Stimulated activated CD4-positive, alpha-beta T cell treated with anti-CD3 and anti-CD28 coated beads, Interleukin-4, amount 100 ng/mL, for 1 hour (primary cell): Measurements from ENCODE around the gene ZNF668.

ENCODE experiments used
- DNase-seq: peaks from one replicate; pipeline ENCODE4 v3.0.0-alpha.2; 2020

ZNF668 gene

DNA sequence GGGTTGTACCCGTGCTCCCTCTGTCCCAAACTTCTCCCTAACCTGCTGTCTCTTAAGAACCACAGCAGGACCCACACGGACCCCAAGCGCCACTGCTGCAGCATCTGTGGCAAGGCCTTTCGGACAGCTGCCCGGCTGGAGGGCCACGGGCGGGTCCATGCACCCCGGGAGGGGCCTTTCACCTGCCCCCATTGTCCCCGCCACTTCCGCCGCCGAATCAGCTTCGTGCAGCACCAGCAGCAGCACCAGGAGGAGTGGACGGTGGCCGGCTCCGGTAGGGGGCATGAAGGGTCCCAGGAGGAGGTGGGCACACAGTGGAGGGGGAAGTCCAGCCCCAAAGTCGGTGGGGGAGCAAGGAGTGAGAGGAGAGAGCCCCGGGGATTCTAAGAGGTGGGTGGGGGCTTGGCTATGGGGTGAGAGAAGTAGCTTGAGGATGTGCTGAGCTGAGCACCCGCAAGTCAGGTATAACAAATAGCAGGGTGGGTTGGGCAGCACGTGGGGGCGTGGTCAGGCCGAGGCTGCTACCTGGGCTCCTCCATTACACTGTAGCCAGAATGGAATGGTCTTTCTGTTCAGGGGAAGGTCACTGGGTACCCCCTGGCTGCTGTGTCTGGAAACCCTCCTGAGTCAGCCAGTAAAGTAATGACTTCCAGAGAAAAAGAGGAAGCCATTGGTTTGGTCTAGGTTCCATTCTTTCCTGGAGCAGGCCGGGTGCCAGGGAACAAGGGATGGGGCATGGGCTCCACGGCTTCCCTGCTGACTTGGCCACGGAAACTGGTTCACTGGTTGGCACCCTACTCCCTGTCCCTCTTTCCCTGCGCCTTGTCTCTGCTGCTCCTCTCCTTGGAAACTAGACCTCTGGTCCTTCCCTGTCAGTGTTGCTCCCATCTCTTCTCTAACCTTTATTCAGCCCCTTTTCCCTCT lies 7.7 kb upstream of the ZNF668 start:
- no peak for DNase-seq

DNA sequence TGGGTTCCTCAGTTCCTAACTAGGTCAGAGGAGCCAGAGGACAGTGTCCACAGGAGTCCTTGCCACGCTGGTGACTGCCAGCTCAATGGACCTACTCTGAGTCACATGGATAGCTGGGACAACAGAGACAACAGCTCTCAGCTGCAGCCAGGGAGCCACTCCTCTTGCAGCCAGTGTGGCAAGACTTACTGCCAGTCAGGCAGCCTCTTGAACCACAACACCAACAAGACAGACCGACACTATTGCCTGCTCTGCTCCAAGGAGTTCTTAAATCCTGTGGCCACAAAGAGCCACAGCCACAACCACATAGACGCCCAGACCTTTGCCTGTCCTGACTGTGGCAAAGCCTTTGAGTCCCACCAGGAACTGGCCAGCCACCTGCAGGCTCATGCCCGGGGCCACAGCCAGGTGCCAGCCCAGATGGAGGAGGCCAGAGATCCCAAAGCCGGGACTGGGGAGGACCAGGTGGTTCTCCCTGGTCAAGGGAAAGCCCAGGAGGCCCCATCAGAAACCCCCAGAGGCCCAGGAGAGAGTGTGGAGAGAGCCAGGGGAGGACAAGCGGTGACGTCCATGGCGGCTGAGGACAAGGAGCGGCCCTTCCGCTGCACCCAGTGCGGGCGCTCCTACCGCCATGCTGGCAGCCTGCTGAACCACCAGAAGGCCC lies 6.8 kb upstream of the ZNF668 start:
- DNase-seq = no peak

DNA sequence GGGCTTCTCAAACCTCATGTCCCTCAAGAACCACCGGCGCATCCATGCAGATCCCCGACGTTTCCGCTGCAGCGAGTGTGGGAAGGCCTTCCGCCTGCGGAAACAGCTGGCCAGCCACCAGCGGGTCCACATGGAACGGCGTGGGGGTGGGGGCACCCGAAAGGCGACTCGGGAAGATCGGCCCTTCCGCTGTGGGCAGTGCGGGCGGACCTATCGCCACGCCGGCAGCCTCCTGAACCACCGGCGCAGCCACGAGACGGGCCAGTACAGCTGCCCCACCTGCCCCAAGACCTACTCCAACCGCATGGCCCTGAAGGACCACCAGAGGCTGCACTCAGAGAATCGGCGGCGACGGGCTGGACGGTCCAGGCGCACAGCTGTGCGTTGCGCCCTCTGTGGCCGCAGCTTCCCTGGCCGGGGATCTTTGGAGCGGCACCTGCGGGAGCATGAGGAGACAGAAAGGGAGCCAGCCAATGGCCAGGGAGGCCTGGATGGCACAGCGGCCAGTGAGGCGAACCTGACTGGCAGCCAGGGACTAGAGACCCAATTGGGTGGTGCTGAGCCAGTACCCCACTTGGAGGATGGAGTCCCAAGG lies 6.1 kb upstream of the ZNF668 start:
- DNase-seq = no peak

DNA sequence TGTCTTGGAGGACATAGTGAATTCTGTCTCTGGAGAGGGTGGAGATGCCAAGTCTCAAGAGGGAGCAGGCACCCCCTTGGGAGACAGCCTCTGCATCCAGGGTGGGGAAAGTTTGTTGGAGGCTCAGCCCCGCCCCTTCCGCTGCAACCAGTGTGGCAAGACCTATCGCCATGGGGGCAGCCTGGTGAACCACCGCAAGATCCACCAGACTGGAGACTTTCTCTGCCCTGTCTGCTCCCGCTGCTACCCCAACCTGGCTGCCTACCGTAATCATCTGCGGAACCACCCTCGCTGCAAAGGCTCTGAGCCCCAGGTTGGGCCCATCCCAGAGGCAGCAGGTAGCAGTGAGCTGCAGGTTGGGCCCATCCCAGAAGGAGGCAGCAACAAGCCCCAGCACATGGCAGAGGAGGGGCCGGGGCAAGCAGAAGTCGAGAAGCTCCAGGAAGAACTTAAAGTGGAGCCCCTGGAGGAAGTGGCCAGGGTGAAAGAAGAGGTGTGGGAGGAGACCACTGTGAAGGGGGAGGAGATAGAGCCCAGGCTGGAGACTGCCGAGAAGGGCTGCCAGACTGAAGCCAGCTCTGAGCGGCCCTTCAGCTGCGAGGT lies 5.4 kb upstream of the ZNF668 start:
- no peak for DNase-seq

DNA sequence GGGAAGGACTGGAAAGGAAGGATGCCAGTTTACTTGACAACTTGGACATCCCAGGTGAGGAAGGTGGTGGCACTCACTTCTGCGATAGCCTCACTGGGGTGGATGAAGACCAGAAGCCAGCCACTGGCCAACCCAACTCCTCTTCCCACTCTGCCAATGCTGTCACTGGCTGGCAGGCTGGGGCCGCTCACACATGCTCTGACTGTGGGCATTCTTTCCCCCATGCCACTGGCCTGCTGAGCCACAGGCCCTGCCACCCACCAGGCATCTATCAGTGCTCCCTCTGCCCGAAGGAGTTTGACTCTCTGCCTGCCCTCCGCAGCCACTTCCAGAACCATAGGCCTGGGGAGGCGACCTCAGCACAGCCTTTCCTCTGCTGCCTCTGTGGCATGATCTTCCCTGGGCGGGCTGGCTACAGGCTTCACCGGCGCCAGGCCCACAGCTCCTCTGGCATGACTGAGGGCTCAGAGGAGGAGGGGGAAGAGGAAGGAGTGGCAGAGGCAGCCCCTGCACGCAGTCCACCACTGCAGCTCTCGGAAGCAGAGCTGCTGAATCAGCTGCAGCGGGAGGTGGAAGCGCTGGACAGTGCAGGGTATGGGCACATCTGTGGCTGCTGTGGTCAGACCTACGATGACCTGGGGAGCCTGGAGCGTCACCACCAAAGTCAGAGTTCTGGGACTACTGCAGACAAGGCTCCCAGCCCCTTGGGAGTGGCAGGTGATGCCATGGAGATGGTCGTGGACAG lies 4.7 kb upstream of the ZNF668 start:
- no peak for DNase-seq

DNA sequence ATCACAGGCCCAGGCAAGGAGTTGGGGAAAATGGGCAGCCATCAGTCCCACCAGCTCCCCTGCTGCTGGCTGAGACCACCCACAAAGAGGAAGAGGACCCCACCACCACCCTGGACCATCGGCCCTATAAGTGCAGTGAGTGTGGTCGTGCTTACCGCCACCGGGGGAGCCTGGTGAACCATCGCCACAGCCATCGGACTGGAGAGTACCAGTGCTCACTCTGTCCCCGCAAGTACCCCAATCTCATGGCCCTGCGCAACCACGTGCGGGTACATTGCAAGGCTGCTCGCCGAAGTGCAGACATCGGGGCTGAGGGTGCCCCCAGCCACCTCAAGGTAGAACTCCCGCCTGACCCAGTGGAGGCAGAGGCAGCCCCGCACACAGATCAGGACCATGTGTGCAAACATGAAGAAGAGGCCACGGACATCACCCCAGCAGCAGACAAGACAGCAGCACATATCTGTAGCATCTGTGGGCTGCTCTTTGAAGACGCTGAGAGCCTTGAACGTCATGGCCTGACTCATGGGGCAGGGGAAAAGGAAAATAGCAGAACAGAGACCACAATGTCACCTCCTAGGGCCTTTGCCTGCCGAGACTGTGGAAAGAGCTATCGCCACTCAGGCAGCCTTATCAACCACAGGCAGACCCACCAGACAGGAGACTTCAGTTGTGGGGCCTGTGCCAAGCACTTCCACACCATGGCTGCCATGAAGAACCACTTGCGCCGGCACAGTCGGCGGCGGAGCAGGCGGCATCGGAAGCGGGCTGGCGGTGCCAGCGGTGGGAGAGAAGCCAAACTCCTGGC lies 3.8 kb upstream of the ZNF668 start:
- no peak for DNase-seq

DNA sequence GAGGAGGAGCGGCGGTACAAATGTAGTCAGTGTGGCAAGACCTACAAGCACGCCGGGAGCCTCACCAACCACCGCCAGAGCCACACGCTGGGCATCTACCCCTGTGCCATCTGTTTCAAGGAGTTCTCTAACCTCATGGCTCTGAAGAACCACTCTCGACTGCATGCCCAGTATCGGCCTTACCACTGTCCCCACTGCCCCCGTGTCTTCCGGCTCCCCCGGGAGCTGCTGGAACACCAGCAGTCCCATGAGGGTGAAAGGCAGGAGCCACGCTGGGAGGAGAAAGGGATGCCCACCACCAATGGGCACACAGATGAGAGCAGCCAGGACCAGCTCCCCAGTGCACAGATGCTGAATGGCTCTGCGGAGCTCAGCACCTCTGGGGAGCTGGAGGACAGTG lies 3.0 kb upstream of the ZNF668 start:
- no peak for DNase-seq

DNA sequence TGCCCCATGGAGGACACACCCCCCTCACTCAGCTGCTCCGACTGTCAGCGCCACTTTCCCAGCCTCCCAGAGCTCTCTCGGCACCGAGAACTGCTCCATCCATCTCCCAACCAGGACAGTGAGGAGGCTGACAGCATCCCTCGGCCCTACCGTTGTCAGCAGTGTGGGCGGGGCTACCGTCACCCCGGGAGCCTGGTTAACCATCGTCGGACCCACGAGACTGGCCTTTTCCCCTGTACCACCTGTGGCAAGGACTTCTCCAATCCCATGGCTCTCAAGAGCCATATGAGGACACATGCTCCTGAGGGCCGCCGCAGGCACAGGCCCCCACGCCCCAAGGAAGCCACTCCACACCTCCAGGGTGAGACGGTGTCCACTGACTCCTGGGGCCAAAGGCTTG lies 2.3 kb upstream of the ZNF668 start:
- no peak for DNase-seq

DNA sequence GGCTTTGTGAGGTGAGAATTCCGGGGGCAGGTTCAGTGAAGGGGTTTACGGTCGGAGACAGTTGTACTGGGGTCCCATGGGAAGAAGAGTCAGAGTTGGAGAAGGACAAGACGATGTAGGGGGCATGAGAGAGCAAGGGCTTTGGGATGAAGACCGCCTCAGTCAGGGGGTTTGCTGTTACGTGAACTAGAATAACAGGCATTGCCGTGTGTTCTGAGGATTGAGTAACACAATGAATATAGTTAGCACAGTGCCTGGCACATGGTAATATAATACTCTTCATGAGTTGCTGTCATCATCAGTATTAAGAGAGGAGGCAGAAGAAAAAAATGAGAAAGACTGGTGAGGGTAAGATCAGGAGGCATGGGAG lies 759 bp upstream of the ZNF668 start:
- DNase-seq = no peak

DNA sequence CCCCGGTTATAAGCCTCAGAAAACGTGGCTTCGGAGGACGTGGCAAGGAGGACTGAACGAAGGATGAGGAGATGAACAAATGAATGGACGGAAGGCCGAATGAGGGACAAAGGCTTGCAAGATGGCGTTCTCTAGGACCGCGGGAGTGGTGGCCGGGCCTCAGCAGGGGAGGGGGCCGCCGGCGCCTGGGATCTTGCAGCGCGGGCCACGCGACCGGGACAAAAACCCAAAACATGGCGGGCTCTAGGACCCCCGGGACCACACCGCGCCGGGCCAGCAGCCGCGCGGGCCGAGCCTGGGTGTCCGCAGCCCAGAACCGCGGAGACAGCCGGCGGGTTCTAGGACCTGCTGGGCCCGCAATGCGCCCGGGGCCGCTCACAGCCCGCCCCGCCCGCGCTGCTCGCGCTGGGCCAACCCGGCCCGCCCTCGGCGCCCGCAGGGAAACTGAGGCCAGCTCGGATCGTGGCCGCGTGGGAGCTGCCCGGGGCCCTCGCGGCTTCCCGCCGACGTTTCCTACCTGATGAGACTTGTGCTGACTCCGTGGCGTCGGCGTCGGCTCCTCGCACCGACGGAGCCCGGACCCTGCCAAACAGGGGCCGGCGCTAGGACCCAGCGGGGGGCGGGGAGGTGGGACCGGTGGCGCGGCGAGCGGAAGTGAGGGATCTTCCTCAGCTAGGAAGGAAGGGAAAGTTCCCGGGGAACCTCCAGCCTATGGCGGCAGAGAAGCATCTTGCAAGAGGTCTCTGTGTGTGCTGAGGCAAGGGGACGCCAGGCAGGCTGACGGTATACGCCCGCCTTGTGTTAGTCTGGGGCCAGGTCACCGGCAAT lies 684 bp downstream of the ZNF668 start:
- DNase-seq = peak; percentile 90

DNA sequence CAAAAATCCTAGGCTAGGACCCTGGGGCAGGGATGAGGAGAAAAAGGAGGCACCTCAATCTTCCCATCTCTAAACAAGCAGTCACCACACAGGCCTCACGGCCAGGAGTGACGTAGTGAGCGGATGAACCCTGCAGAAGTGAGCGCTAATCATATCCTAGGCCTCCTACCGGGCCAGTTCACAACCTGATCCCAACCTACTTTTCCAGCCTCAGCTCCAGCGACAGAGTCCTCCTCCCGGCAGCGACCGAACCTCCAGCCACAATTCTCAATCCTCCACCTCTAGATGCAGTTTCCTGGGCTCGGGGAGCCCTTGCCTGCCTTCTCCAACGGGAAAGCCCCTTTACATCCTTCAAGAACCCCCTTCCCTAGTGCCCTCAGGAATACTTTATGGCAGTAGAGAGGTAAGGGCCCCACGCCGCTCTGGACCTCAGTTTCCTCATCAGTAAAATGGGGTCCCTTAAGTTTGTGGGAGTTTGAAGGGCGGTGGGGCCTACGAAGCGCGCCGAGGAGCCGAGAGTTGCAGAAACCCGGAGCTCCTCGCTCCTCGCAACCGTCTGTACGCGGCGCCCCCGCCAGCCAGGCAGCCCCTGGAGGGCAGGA lies 1.4 kb downstream of the ZNF668 start:
- peak; percentile 24 for DNase-seq

DNA sequence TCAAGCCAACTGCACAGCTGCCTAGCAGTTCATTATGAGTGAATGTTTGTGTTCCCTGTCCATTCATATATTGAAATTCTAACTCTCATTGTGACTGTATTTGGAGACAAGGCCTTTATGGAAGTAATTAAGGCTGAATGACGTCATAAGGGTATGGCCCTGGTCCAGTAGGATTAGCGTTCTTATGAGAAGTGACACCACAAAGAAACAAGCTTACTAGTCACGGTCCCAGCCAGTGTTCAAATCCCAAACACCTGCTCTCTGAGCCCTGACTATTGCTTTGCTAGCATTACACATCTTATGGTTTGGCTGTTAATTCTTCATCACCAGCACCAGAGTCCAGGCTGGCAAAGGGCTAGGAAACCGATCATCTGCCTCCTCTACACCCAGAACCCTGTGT lies 2.2 kb downstream of the ZNF668 start:
- no peak for DNase-seq

DNA sequence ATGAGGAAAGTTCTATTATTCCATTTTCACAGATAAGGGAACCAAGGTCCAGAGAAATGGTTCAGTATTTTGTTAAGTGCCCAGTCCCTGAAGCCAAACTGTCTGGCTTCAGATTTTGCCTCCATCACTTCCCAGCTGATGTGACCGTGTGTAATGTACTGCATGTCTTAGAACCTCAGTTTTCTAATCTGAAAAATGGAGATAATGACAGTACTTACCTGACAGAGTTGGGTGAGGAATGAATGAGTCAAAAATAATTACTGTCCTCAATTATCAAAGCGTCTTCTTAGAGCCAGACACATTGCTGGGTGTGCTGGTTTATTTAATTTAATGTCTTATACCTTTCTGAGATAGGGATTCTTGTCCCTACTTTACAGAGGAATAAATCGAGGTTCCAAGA lies 6.7 kb downstream of the ZNF668 start:
- no peak for DNase-seq

DNA sequence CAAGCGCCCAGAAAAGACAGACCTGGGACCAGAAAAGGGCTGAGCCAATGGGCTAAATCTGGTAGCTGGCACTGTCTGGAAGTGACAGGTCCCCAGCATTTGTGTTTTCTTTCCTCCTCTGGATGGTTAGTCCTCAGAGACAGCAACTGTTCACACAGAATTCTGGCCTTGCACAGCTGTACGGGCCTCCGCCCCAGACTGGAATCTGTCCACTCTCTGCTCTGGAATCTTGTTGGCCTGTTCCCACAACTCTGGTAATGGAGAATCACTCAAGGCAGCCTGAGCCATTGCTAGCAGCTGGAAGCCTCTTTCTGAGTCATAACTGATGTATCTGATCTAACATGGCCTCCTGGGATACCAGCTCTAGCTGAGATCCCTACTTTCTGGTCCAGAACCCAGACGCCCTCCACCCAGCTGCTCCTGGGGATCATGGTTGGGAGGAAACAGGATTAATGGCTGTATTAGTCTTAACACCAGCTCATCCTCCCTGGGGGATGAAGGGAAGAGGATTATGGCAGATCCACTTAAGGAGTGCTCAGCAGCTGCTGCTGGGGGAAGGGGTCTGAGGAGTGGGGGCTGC lies 9.1 kb downstream of the ZNF668 start:
- DNase-seq = no peak

DNA sequence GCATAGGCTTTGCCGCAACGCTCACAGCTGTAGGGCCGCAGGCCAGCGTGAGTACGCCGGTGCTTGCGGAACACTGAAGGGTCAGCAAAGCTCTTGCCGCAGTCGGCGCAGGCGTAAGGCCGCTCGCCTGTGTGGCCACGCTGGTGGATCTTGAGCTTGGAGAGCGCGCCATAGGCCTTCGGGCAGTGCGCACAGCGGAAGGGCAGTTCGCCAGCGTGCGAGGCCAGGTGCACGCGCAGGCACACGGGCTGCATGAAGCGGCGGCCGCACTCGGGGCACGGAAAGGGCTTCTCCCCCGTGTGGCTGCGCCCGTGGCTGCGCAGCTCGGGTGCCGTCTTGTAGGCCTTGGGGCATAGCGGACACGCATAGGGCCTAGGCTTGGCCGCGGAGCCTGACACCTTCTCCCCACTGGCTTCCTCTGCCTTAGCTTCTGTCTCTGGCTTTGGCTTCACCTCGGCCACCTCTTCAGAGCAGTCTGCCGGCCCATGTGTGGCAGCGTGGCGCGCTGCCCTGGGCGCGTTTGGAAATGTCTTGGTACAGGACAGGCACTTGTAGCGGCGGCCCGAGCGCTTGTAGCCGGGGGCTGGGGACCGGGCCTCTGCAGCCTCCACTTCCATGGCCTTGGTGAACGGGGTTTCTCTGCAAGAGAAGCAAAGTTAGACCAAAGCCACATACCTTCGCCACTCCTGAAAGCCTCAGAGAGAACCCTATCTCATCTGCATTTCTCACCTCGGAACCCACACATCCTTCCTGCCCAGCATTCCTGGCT lies 10.0 kb downstream of the ZNF668 start:
- DNase-seq = no peak

DNA sequence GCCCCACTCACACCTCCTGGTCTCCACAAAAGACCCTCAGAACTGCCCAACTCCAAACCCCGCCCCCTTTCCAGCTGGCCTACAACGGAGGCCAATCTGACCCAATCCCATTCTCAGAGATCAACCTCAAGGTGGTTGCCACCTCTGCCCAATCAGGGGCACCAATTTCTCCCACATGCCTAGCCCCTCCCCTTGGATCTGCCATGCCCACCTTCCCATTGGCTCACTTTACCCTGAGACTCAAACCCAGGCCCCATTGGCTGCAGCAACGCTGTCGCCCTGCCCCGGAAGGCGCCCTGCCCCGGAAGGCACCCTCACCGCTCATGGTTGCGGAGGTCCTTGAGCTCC lies 10.6 kb downstream of the ZNF668 start:
- DNase-seq = no peak

DNA sequence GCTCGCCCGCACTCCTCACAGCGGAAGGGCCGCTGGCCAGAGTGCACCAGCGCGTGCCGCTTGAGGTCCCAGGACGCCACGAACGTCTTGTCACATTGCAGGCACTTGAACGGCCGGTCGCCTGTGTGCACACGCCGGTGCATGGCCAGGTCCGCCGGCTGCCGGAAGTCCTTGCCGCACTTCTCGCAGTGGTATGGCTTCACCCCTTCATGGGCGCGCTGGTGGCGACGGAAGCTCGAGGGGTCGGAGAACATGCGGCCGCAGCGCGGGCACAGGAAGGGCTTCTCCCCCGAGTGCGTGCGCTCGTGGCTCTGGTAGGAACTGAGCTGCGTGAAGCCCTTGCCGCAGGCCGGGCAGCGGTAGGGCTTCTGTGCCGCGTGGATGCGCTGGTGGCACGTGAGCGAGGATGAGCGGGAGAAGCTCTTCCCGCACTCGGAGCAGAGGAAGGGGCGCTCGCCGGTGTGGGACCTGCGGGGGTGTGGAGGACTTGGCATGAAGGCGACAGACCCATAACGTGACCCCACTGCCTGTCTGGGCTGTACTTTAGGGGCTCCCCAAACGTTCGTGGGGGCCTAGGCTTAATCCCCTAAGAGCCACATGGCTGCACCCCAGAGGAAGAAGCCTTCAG lies 12.1 kb downstream of the ZNF668 start:
- no peak for DNase-seq

DNA sequence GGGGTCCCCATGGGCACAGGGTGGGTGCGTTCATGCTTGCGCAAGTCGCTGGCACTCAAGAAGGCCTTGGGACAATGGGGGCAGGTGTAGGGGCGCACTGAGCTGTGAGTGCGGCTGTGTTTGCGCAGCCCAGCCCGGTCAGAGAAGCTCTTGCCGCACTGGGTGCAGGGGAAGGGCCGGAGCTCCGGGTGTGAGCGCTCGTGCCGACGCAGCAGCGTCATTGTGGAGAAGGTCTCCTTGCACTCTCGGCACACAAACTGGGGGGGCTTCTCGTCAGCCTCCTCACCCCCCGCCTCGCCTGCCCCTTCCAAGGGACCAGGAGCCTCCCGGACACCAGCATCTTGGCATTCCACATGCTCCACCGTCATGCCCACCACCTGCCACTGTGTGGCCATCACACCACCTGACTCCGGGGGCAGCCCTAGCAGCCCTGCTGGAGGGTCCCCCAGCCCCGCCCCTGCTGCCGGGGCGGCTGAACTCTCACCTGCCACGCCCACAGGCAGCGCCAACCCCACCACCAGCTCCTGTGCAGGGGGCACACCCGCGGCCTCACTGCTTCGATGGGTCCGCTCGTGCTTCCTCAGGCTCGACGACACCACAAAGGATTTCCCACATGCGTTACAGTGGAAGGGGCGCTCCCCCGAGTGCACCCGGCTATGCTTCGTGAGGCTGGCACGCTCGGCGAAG lies 12.8 kb downstream of the ZNF668 start:
- no peak for DNase-seq

DNA sequence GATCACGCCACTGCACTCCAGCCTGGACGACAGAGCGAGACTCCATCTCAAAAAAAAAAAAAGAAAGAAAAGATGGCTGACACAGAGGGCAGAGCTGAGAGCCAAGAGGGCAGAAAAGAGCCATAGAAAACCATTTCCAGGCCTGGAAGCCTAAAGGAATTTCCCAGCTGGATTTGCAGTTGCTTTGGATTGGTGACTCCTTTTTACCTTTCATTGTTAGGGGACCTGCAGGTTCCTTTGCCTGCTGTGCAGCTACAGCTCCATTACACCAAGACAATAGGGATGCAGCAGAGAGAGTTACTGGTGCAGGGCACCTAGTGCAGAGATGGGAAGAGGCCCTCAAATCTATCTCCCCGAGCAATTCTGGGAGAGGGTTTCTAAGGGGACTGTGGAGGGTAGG lies 18.4 kb downstream of the ZNF668 start:
- no peak for DNase-seq
